Measurements from ENCODE around the gene XAB2.

The XAB2 gene

GRCh38 chr19:7632340-7633203 lies 3.2 kb upstream of the XAB2 start:
- no peak for DNase-seq (ENCODE audit: low read depth)

- DNase-seq (ENCODE audit: low read depth) = no peak
Observed at GRCh38 chr19:7631577-7631976, 2.2 kb upstream of the XAB2 start.

- DNase-seq (ENCODE audit: low read depth) = no peak
Observed at GRCh38 chr19:7628589-7629311, 595 bp downstream of the XAB2 start.

- no peak for DNase-seq (ENCODE audit: low read depth)
Observed at GRCh38 chr19:7627166-7627565, 2.2 kb downstream of the XAB2 start.

- DNase-seq (ENCODE audit: low read depth) = no peak
Observed at GRCh38 chr19:7625763-7626372, 3.5 kb downstream of the XAB2 start.

GRCh38 chr19:7624810-7625209 lies 4.5 kb downstream of the XAB2 start:
- DNase-seq (ENCODE audit: low read depth) = no peak

- DNase-seq (ENCODE audit: low read depth) = no peak
Observed at GRCh38 chr19:7623725-7624603, 5.4 kb downstream of the XAB2 start.

- DNase-seq (ENCODE audit: low read depth) = no peak
Observed at GRCh38 chr19:7622933-7623685, 6.2 kb downstream of the XAB2 start.

GRCh38 chr19:7620442-7621412 lies 8.6 kb downstream of the XAB2 start:
- no peak for DNase-seq (ENCODE audit: low read depth)

- no peak for DNase-seq (ENCODE audit: low read depth)
Observed at GRCh38 chr19:7619671-7620441, 9.5 kb downstream of the XAB2 start.

GRCh38 chr19:7618771-7619510 lies 10.4 kb downstream of the XAB2 start:
- DNase-seq (ENCODE audit: low read depth) = no peak

GRCh38 chr19:7618348-7618747 lies 11.0 kb downstream of the XAB2 start:
- no peak for DNase-seq (ENCODE audit: low read depth)

GRCh38 chr19:7617735-7618134 lies 11.6 kb downstream of the XAB2 start:
- no peak for DNase-seq (ENCODE audit: low read depth)

- DNase-seq (ENCODE audit: low read depth) = no peak
Observed at GRCh38 chr19:7617172-7617571, 12.2 kb downstream of the XAB2 start.

GRCh38 chr19:7614859-7615741 lies 14.2 kb downstream of the XAB2 start:
- no peak for DNase-seq (ENCODE audit: low read depth)

GRCh38 chr19:7612282-7613274 lies 16.8 kb downstream of the XAB2 start:
- no peak for DNase-seq (ENCODE audit: low read depth)
